ENCODE measurements around the gene TRIP11. TPM values are rescaled to one million over a fixed set of nuclear protein-coding genes. Genes with fewer than 3 reads are reported as not detected.

TRIP11 gene
- total RNA-seq, 1 donor from 2014 or later, result 28.8 TPM

GRCh38 chr14:92010644-92011043 lies 29.2 kb downstream of the TRIP11 start:
- DNase-seq (ENCODE audit: low read depth), result no peak

GRCh38 chr14:92009604-92010003 lies 30.3 kb downstream of the TRIP11 start:
- no peak for DNase-seq (ENCODE audit: low read depth)

- DNase-seq (ENCODE audit: low read depth), result no peak
Observed at GRCh38 chr14:92005019-92005418, 34.8 kb downstream of the TRIP11 start.

GRCh38 chr14:92004062-92004461 lies 35.8 kb downstream of the TRIP11 start:
- DNase-seq (ENCODE audit: low read depth), result no peak

- no peak for DNase-seq (ENCODE audit: low read depth)
Observed at GRCh38 chr14:91998667-91999570, 40.9 kb downstream of the TRIP11 start.

- DNase-seq (ENCODE audit: low read depth), result no peak
Observed at GRCh38 chr14:91997492-91997891, 42.4 kb downstream of the TRIP11 start.

GRCh38 chr14:91996948-91997371 lies 42.9 kb downstream of the TRIP11 start:
- DNase-seq (ENCODE audit: low read depth), result peak; percentile 73

GRCh38 chr14:91987192-91987591 lies 52.7 kb downstream of the TRIP11 start:
- no peak for DNase-seq (ENCODE audit: low read depth)

- no peak for DNase-seq (ENCODE audit: low read depth)
Observed at GRCh38 chr14:91985521-91986255, 54.2 kb downstream of the TRIP11 start.

GRCh38 chr14:91985008-91985407 lies 54.9 kb downstream of the TRIP11 start:
- no peak for DNase-seq (ENCODE audit: low read depth)

- DNase-seq (ENCODE audit: low read depth), result no peak
Observed at GRCh38 chr14:91983588-91983987, 56.3 kb downstream of the TRIP11 start.

GRCh38 chr14:91980157-91980556 lies 59.7 kb downstream of the TRIP11 start:
- peak; percentile 70 for DNase-seq (ENCODE audit: low read depth)

- no peak for DNase-seq (ENCODE audit: low read depth)
Observed at GRCh38 chr14:91977884-91978283, 62.0 kb downstream of the TRIP11 start.

GRCh38 chr14:91975763-91976162 lies 64.1 kb downstream of the TRIP11 start:
- no peak for DNase-seq (ENCODE audit: low read depth)

- no peak for DNase-seq (ENCODE audit: low read depth)
Observed at GRCh38 chr14:91971188-91971778, 68.6 kb downstream of the TRIP11 start.

GRCh38 chr14:91968280-91968679 lies 71.6 kb downstream of the TRIP11 start:
- no peak for DNase-seq (ENCODE audit: low read depth)

GRCh38 chr14:91964724-91965123 lies 75.1 kb downstream of the TRIP11 start:
- DNase-seq (ENCODE audit: low read depth), result no peak

GRCh38 chr14:91964011-91964410 lies 75.8 kb downstream of the TRIP11 start:
- no peak for DNase-seq (ENCODE audit: low read depth)

- DNase-seq (ENCODE audit: low read depth), result no peak
Observed at GRCh38 chr14:91963465-91963864, 76.4 kb downstream of the TRIP11 start.

- DNase-seq (ENCODE audit: low read depth), result no peak
Observed at GRCh38 chr14:91961297-91962220, 78.3 kb downstream of the TRIP11 start.

GRCh38 chr14:91957876-91958313 lies 82.0 kb downstream of the TRIP11 start:
- no peak for DNase-seq (ENCODE audit: low read depth)
